Erythroblast (primary cell): ENCODE measurements around the gene LIM2.

Source experiments
- GATA1 ChIP-seq: IDR thresholded peaks from 2 replicates; pipeline ENCODE4 v1.6.1; 2011; ENCODE audit warnings: low read depth, mild to moderate bottlenecking, control low read depth, low read length, moderate library complexity
- POLR2A ChIP-seq: IDR thresholded peaks from 2 replicates; pipeline ENCODE4 v1.6.1; 2011; ENCODE audit warnings: mild to moderate bottlenecking, low read length

DNA sequence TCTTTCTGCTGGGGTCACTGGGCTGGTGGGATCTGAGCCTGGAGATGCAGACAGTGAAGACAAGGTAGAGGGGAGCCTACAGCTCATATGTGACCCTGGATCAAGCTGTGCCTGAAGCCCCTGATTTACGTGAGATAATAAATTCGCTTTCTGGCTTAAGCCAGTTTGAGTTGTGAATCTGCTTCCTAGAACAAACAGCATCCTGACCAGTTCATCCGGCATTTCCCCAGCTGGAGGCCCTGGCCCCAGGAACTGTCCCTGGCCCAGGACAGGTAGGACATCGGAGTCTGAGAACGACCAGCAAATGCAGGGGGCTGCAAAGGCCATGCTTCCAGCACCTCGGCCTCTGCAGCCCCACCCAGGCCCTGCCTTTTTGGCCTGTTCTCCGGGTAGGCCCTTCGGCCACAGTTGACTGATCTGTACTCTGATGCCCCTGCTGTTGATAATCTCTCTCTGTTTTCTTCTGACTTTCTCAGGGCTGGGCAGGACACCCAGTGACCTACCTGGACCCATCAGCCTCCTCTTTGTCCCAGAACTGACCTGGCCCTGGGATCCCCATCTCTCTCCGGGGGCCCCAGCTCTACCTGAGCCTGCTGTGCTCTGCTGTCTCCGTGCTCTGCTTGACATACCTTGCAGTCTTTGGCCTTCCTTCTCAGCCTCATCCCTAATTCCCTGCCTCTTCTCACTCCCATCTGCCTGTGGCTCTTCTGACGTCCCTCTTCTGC is 36.3 kb downstream of the LIM2 start:
- TF ChIP-seq POLR2A = no peak
- no peak for TF ChIP-seq GATA1
